K562 (cell line): Measurements from ENCODE around the gene ABHD16A. TPM values are rescaled to one million over a fixed set of nuclear protein-coding genes. Genes with fewer than 3 reads are reported as not detected.

ENCODE experiments used
- BHLHE40 ChIP-seq: IDR thresholded peaks from 2 replicates; pipeline ENCODE4 v1.6.1; 2011; ENCODE audit warnings: low read length, improper control_type of control experiment
- CBFA2T2 ChIP-seq: fragments of 450-650 bp; conservative IDR thresholded peaks from 2 replicates; pipeline ENCODE4 v1.6.1; 2017; ENCODE audit warnings: mild to moderate bottlenecking
- CCAR2 ChIP-seq: fragments of 200-400 bp; formaldehyde crosslinking; IDR thresholded peaks from 2 replicates; pipeline ENCODE4 v1.6.1; 2017; ENCODE audit warnings: mild to moderate bottlenecking, low read depth, low read length
- COPS2 ChIP-seq: fragments of 450-650 bp; conservative IDR thresholded peaks from 2 replicates; pipeline ENCODE4 v1.6.1; 2016; ENCODE audit warnings: mild to moderate bottlenecking, moderate library complexity
- CREB1 ChIP-seq, 2 experiments: sonication (generic) in 1 of 2; formaldehyde crosslinking in 1 of 2; IDR thresholded peaks; 2 replicates each; pipeline versions ENCODE4 v1.6.1 to v1.8.0; 2012 to 2022; ENCODE audit warnings: inconsistent platforms in 1 of 2, mild to moderate bottlenecking in 1 of 2, missing genetic modification reagents in 1 of 2, moderate library complexity in 1 of 2
- CXXC5 ChIP-seq: fragments of 250-450 bp; sonication (Bioruptor Pico); IDR thresholded peaks from 2 replicates; pipeline ENCODE4 v1.8.0; 2022; ENCODE audit warnings: inconsistent platforms, mild to moderate bottlenecking, moderate library complexity
- NFE2L1 ChIP-seq: fragments of 450-650 bp; IDR thresholded peaks from 2 replicates; pipeline ENCODE4 v1.6.1; 2016; ENCODE audit warnings: missing genetic modification characterization, low read depth, mild to moderate bottlenecking, missing compliant biosample characterization, moderate library complexity, borderline replicate concordance
- NFYB ChIP-seq: IDR thresholded peaks from 2 replicates; pipeline ENCODE4 v1.6.1; 2011; ENCODE audit warnings: mild to moderate bottlenecking, moderate library complexity; ENCODE audit not compliant: insufficient read length; ENCODE audit errors: extremely low read depth
- PHTF2 ChIP-seq: fragments of 250-450 bp; sonication (Bioruptor Pico); IDR thresholded peaks from 2 replicates; pipeline ENCODE4 v1.5.0; 2021; ENCODE audit warnings: mild to moderate bottlenecking
- POLR2G ChIP-seq: fragments of 200-400 bp; formaldehyde crosslinking; IDR thresholded peaks from 2 replicates; pipeline ENCODE4 v1.6.1; 2017; ENCODE audit warnings: low read depth, mild to moderate bottlenecking, antibody characterized with exemption, low read length, moderate library complexity
- POLR2H ChIP-seq: IDR thresholded peaks from 2 replicates; pipeline ENCODE4 v1.6.1; 2016; ENCODE audit warnings: missing genetic modification characterization, low read depth, mild to moderate bottlenecking, control low read depth, missing compliant biosample characterization, moderate library complexity
- TAF7 ChIP-seq: fragments of 450-650 bp; IDR thresholded peaks from 2 replicates; pipeline ENCODE4 v1.6.1; 2016; ENCODE audit warnings: missing genetic modification characterization, missing compliant biosample characterization
- TBP ChIP-seq: optimal IDR thresholded peaks from 2 replicates; pipeline ENCODE3; 2011; ENCODE audit warnings: low read depth, low read length, improper control_type of control experiment
- TEAD4 ChIP-seq, 2 experiments: sonication (generic) in 1 of 2; formaldehyde crosslinking in 1 of 2; IDR thresholded peaks; 2 replicates each; pipeline versions ENCODE4 v1.6.1 to v1.8.0; 2012 to 2022; ENCODE audit warnings: borderline replicate concordance in 1 of 2, inconsistent platforms in 1 of 2, low read length in 1 of 2, mild to moderate bottlenecking in 1 of 2, missing genetic modification reagents in 1 of 2
- TFAM ChIP-seq: fragments of 250-450 bp; sonication (Bioruptor Pico); conservative IDR thresholded peaks from 2 replicates; pipeline ENCODE4 v1.5.0; 2021; ENCODE audit warnings: mild to moderate bottlenecking, moderate library complexity
- ZC3H11A ChIP-seq: IDR thresholded peaks from 2 replicates; pipeline ENCODE4 v1.6.1; 2012; ENCODE audit warnings: low read depth, low read length, improper control_type of control experiment
- ZFP36 ChIP-seq: fragments of 150-350 bp; IDR thresholded peaks from 2 replicates; pipeline ENCODE4 v1.6.1; 2018; ENCODE audit warnings: low read length, low read depth; ENCODE audit not compliant: partially characterized antibody
- ZNF3 ChIP-seq: fragments of 250-450 bp; sonication (Bioruptor Pico); IDR thresholded peaks from 2 replicates; pipeline ENCODE4 v1.5.0; 2021; ENCODE audit warnings: mild to moderate bottlenecking, moderate library complexity
- ZNF696 ChIP-seq: fragments of 250-450 bp; sonication (Bioruptor Pico); conservative IDR thresholded peaks from 2 replicates; pipeline ENCODE4 v1.4.0; 2020; ENCODE audit warnings: mild to moderate bottlenecking, moderate library complexity
- ZNF77 ChIP-seq: fragments of 250-450 bp; sonication (Bioruptor Pico); IDR thresholded peaks from 2 replicates; pipeline ENCODE4 v1.5.0; 2020
- polyA plus RNA-seq, 8 experiments: library from polyadenylated mRNA; depleted of rRNA in 4 of 8; stranded (reverse) in 5 of 8; unstranded in 3 of 8; fragments of >200 nt; fragmentation: Nextera tagmentation in 2 of 8; fragmentation: Illumina TruSeq in 1 of 8; extraction: Ambion mirVana in 2 of 8; extraction: Trizol in 1 of 8; gene quantifications; 2 replicates each; pipeline versions ENCODE4 v1.2.1 to v1.2.3, GENCODE V29; 2011 to 2014; ENCODE audit warnings: inconsistent platforms in 1 of 8, missing spikeins in 1 of 8
- total RNA-seq, 7 experiments: library from RNA; depleted of rRNA in 6 of 7; stranded (reverse); fragments of >200 nt in 6 of 7; fragmentation: Illumina TruSeq in 2 of 7; extraction: Trizol in 2 of 7; gene quantifications; 2 replicates each; pipeline versions ENCODE4 v1.2.1 to v1.2.3, GENCODE V29; 2011 to 2021; ENCODE audit warnings: low replicate concordance in 1 of 7
- TF ChIP-seq, protein P1 (sequence below): sonication (generic); formaldehyde crosslinking; IDR thresholded peaks from 2 replicates; pipeline ENCODE4 v1.9.0; 2022; ENCODE audit warnings: mild to moderate bottlenecking, missing genetic modification reagents
- TF ChIP-seq, protein P2 (sequence below): IDR thresholded peaks from 2 replicates; pipeline ENCODE4 v1.6.1; 2014; ENCODE audit warnings: antibody characterized with exemption
- TF ChIP-seq, protein P3 (sequence below), 2 experiments: fragments of 450-650 bp in 1 of 2; IDR thresholded peaks; 2 replicates each; pipeline ENCODE4 v1.6.1; 2011 to 2017; ENCODE audit warnings: low read depth in 2 of 2, antibody characterized with exemption in 1 of 2, borderline replicate concordance in 1 of 2, low read length in 1 of 2, mild to moderate bottlenecking in 1 of 2, mixed read lengths in 1 of 2; ENCODE audit not compliant: control insufficient read depth in 1 of 2

The ABHD16A gene
- total and polyA plus RNA-seq, 9 of the 15 experiments (the other 6 are each of a cell fraction or from before 2014, with no cell fraction given) = 25.8 to 120 (median 81.6) TPM

DNA sequence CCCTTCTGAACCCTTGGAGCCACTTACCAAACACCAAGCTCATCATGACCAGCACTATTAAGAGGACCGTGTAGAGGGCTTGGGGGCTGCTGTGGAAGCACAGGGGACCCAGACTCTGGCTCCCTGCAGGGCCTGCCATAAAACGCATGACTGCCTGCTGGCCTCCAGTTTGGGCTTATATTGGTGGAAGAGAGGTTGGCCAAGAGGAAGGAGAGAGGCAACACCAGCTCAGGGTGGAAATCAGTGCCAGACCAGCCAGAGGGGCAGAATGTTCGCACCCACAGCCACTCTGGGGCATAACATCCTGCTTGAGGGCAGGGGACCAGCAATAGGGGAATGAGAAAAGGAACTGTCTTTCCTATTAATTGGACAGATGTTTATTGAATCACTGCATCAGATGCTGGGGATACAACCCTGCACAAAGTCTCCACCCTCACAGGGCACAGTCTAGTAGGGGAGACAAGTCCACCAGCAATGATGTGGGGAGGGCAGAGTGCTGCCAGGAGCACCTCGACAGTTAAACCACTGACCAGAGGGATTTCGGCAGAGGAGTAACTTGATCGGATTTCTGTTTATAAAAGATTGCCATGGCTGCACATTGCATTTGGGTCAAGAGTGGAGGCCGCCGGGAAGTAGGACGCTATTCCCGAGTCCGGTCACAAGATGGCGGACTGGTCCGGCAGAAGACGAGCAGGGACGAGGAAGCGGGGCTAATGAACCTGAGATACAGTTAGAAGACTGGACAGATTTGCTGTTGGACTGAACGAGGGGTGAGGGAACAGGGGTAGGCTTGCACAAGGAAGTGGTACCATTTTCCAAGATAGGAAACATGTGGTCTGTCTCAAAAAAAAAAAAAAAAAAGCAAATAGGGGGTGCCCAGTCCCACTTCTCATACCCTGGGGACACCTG is 22.6 kb downstream of the ABHD16A start, which contains the start of gene LY6G5C (continued):
- TF ChIP-seq CXXC5 (CRISPR knock-in tag) (peak; percentile 48), PHTF2 (no peak), CREB1 (IDR thresholded peaks at IDR 0.05) (no peak), CREB1 (CRISPR knock-in tag; IDR thresholded peaks at IDR 0.05) (no peak), TEAD4 (IDR thresholded peaks at IDR 0.05; ENCODE audit: low read length) (no peak), TEAD4 (CRISPR knock-in tag; IDR thresholded peaks at IDR 0.05; ENCODE audit: borderline replicate concordance) (peak; percentile 68; the same call in 1 of the 2 replicates), POLR2G (no peak), POLR2H (tag) (no peak), ZFP36 (no peak), TAF7 (tag) (no peak), ZC3H11A (no peak), TBP (peak; percentile 32), TFAM (CRISPR knock-in tag) (no peak), NFYB (no peak), ZNF77 (CRISPR knock-in tag) (no peak), COPS2 (no peak), ZNF696 (CRISPR knock-in tag) (no peak), BHLHE40 (0 out of 2 replicates have a peak, but pooled peaks have one; percentile 20), ZNF3 (no peak), CBFA2T2 (no peak), NFE2L1 (tag) (no peak), CCAR2 (no peak)
- TF ChIP-seq, protein P1, sequence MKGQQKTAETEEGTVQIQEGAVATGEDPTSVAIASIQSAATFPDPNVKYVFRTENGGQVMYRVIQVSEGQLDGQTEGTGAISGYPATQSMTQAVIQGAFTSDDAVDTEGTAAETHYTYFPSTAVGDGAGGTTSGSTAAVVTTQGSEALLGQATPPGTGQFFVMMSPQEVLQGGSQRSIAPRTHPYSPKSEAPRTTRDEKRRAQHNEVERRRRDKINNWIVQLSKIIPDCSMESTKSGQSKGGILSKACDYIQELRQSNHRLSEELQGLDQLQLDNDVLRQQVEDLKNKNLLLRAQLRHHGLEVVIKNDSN = 0 out of 2 replicates have a peak, but pooled peaks have one; percentile 30
- TF ChIP-seq, protein P2, sequence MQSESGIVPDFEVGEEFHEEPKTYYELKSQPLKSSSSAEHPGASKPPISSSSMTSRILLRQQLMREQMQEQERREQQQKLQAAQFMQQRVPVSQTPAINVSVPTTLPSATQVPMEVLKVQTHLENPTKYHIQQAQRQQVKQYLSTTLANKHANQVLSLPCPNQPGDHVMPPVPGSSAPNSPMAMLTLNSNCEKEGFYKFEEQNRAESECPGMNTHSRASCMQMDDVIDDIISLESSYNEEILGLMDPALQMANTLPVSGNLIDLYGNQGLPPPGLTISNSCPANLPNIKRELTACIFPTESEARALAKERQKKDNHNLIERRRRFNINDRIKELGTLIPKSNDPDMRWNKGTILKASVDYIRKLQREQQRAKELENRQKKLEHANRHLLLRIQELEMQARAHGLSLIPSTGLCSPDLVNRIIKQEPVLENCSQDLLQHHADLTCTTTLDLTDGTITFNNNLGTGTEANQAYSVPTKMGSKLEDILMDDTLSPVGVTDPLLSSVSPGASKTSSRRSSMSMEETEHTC = no peak
- TF ChIP-seq, protein P3, sequence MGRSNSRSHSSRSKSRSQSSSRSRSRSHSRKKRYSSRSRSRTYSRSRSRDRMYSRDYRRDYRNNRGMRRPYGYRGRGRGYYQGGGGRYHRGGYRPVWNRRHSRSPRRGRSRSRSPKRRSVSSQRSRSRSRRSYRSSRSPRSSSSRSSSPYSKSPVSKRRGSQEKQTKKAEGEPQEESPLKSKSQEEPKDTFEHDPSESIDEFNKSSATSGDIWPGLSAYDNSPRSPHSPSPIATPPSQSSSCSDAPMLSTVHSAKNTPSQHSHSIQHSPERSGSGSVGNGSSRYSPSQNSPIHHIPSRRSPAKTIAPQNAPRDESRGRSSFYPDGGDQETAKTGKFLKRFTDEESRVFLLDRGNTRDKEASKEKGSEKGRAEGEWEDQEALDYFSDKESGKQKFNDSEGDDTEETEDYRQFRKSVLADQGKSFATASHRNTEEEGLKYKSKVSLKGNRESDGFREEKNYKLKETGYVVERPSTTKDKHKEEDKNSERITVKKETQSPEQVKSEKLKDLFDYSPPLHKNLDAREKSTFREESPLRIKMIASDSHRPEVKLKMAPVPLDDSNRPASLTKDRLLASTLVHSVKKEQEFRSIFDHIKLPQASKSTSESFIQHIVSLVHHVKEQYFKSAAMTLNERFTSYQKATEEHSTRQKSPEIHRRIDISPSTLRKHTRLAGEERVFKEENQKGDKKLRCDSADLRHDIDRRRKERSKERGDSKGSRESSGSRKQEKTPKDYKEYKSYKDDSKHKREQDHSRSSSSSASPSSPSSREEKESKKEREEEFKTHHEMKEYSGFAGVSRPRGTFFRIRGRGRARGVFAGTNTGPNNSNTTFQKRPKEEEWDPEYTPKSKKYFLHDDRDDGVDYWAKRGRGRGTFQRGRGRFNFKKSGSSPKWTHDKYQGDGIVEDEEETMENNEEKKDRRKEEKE (IDR thresholded peaks at IDR 0.05; ENCODE audit: borderline replicate concordance in 1 of 2, control insufficient read depth in 1 of 2, low read depth in 2 of 2, low read length in 1 of 2) = no peak
